ENCODE measurements around the gene MZB1.
"Not testable (repeated sequence)": the region's sequence is repeated elsewhere in the genome, so short reads cannot be mapped to it uniquely, and the experiment has no call there.

The MZB1 gene

GRCh38 chr5:139374909-139375308 is 14.8 kb downstream of the MZB1 start:
- DNase-seq = no peak

- no peak for DNase-seq
Observed at GRCh38 chr5:139371482-139372435, 18.0 kb downstream of the MZB1 start.

DNA sequence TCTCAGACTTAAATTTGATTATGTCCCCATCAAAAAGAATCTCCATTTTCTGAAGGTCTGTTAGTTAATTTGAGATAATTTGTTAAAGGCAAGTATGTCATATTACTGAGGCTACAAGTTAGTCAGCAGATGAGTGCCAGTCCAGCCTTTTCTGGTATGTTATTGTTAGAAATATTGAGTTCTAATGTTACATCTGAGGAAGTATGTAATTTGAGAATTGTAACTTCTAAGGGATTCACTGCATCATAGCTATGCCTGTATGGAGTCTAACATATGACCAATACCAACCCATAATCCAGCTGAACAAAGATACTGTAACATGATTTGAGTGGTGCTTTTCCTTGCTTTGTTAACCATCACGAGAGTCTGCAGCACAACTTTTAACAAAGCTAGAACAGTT is 20.5 kb downstream of the MZB1 start:
- DNase-seq = peak; percentile 84

- peak; percentile 16 for DNase-seq
Observed at GRCh38 chr5:139368613-139369012, 21.1 kb downstream of the MZB1 start.

- DNase-seq = no peak
Observed at GRCh38 chr5:139364466-139364865, 25.2 kb downstream of the MZB1 start.

DNA sequence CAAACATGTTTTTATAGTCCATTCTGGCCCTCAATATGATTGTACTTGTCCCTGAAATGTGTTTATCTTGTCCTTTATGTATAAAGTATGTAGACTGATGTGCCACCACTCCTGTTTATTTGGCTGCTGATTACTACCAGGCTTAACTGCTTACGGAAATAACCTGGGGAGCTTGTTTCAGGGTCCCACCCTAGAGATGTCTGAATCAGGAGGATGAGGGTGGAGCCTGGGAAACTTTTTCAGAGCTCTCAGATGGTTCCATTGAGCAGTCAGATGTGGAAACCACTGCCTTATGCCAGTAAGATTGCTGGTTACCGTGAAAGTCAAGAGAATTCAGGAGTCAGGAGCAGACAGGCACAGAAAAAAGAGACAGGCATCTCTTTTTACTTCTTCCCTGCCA is 25.8 kb downstream of the MZB1 start:
- no peak for DNase-seq

GRCh38 chr5:139361835-139362429 is 27.8 kb downstream of the MZB1 start:
- no peak for DNase-seq

- DNase-seq = no peak
Observed at GRCh38 chr5:139360384-139360783, 29.3 kb downstream of the MZB1 start.

DNA sequence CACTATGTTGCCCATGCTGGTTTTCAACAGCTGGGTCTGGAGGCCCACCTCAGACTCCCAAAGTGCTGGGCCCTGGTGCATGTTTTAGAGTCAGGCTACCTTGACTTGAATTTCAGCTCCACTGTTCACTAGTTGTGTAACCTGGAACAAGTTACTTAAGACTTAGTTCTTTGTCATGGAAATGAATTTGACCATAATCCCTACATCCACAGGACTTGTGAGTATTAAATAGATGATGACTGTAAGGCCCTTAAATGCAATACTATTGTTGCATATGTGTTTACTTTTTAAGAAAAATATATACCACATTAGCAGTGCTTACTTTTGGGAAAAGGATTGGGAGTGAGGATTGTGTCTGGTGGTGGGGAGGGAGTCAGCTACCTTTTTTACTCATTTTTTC is 31.6 kb downstream of the MZB1 start:
- DNase-seq = no peak

DNA sequence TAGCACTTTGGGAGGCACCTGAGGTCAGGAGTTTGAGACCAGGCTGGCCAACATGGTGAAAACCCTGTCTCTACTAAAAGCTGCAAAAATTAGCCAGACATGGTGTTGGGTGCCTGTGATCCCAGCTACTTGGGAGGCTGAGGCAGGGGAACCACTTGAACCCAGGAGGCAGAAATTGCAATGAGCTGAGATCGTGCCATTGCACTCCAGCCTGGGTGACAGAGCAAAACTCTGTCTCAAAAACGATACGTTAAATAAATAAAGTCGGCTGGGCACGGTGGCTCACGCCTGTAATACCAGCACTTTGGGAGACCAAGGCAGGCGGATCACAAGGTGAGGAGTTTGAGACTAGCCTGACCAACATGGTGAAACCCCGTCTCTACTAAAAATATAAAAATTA is 33.8 kb downstream of the MZB1 start:
- not testable (repeated sequence) for DNase-seq

DNA sequence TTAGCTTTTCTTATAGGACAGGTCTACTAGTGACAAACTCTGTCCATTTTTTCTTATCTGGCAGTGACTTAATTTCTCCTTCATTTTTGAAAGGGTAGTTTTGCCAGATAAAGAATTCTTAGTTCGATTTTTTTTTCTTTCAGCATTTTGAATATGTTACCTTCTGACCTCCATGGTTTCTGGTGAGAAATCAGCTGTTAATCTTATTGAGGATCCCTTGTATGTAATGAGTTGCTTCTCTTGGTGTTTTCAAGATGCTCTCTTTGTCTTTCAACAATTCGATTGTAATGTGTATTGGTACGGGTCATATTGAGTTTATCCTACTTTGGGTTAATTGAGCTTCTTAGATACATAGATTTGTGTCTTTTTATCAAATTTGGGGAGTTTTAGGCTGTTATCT is 35.5 kb downstream of the MZB1 start:
- DNase-seq = no peak

- not testable (repeated sequence) for DNase-seq
Observed at GRCh38 chr5:139347863-139348262, 41.9 kb downstream of the MZB1 start.

DNA sequence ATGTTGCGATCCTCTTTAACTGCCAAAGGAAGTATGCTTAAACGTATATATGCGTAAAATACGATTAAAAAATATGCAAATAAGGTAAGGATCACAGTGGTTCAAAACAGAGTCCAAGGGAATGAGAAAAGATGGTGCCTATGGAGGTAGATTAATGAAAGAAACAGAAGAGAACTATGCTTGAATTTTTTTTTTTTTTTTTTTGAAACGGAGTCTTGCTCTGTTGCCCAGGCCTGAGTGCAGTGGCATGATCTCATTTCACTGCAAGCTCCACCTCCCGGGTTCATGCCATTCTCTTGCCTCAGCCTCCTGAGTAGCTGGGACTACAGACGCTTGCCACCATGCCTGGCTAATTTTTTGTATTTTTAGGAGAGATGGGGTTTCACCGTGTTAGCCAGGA is 44.3 kb downstream of the MZB1 start:
- not testable (repeated sequence) for DNase-seq

GRCh38 chr5:139344177-139344576 is 45.5 kb downstream of the MZB1 start:
- no peak for DNase-seq

- DNase-seq = no peak
Observed at GRCh38 chr5:139343476-139343875, 46.2 kb downstream of the MZB1 start.

GRCh38 chr5:139342423-139342723 is 47.3 kb downstream of the MZB1 start:
- no peak for DNase-seq

DNA sequence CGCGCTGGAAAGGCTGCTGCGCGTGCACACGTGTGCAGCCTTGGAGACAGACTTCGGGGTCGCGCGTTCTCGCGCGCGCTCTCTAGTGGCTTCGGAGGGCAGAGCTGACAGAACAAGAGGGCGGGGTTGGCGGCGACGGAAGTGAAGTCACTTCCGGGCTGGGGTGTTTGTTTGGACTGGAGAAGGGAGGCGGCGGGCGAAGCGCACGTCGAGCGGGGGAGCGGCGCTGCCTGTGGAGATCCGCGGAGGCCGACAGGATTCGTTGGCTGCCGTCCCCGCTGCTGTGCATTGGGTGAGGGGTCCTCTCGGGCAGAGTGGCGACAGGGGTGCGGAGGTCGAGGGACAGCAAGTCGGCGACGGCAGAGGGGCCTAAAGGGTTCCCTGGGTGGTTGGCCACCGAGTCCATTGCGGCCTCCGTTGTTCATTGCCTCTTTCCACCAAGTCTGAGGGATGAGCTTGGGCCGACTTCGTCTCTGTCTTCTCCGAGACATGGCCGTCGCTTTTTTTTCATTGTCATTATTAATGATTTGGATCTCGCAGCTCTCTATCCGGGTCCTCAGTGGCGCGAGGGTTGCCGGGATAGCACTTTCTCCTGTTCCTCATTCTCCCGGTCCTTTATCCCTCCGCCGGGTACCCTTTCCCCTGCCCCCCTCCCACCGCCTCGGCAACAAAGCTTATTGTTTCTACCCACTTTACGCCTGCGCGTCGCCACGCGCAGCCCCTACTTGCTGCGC is 47.9 kb downstream of the MZB1 start, which contains the start of gene PAIP2:
Gene PAIP2 (plus strand): TSS at position 166 of the 734 bp plus-strand sequence. CDS start 21,931 bp downstream, outside the sequence.
- DNase-seq = peak; percentile 98

DNA sequence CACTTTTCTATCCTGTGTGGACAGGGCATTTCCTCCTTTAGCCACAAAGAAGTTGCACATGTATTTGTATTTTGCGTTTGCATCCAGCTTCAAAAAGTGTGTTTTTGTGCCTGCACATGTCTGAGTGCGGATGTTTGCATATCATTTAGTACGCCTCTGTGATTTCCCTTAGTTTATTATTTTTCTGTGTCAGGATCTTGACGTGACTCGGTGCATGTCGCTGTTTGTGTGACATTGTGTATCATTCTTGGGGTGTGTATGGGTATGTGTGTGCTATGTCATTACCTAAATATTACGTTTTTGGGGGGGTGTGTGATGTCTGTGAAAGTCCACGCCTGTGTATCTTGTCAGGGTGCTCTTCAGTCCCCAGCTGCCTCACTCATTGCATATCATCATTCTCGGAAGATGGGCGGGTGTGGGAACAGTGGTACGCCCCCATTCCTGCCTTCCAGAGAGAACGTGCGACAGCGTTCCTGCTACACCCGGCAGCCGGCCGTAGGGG is 48.5 kb downstream of the MZB1 start:
- DNase-seq = no peak

DNA sequence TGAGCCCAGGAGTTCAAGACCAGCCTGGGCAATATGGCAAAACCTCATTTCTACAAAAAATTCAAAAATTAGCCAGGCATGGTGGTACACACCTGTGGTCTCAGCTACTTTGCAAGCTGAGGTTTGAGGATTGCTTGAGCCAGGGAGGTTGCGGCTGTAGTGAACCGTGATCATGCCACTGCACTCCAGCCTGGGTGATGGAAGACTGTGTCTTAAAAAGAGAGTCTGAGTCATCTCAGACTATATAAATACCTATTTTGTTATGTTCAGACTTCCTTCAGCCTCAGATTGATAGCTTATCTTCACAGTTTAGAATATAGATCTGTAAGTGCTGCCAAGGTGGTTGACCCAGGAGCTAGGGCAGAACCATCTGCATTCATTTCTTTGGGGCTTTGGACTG is 49.7 kb downstream of the MZB1 start:
- DNase-seq = no peak

All from fibroblast of skin of back (primary cell).